ENCODE data around the gene TMEM161B. TPM values are rescaled to one million over a fixed set of nuclear protein-coding genes. Genes with fewer than 3 reads are reported as not detected.

TMEM161B gene
- total and polyA plus RNA-seq, 7 donors, result 5.1 to 10.2 (median 6.6) TPM

DNA sequence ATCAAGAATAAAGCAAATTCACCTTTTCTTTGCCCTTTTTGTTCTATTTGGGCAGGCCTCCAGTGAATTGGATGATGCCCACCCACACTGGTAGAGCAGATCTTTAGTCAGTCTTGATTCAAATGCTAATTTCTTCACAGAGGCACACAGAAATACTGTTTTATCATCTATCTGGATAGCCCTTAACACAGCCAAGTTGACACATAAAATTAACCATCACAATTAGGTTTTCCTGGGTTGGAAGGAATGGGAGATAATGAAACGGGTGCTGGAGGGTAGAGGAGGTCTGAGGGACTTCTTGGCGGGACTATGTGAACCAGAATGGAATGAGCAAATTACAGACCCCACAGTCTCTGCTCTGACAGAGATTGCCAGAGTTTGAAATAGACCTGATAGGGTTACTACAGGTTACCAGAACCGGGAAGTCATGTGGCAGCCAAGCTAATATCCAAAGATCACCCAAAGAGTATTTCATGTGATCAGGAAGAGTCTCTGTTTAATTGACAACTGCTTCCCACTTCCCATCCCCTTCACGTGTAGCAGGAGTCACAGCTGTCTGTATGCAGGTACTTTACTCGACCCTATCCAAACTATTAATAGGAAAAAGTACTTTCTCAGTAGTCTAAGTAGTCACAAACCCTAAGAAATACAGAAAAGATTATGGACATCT is 20.0 kb upstream of the TMEM161B start:
- no peak for TF ChIP-seq CTCF (IDR thresholded peaks at IDR 0.05)
- DNase-seq (no peak), ATAC-seq (no peak)
- Histone ChIP-seq H3K9me3 (no peaks in the 10 kb centered on the region), H3K27ac (no peak overlapping the region), H3K36me3 (ENCODE audit: insufficient read depth in 1 of 2, low read depth in 1 of 2) (peaks cover 3 to 75% of the 10 kb centered on the region in 2 donors), H3K27me3 (ENCODE audit: insufficient read depth in 3 of 3, low read length in 2 of 3) (no peaks in the 10 kb centered on the region), H3K4me3 (no peak overlapping the region), H3K4me1 (no peaks in the 10 kb centered on the region)
- intact Hi-C loops (cut with DNase I), result no loop called here
- 80 to 85% (median 83%) methylated on average over 5 of the region's 5 CpGs for WGBS, 3 donors

GRCh38 chr5:88287846-88288527 is 19.3 kb upstream of the TMEM161B start:
- Histone ChIP-seq H3K9me3 (no peaks in the 10 kb centered on the region), H3K4me3 (no peak overlapping the region), H3K36me3 (ENCODE audit: insufficient read depth in 1 of 2, low read depth in 1 of 2) (peaks cover 3 to 77% of the 10 kb centered on the region in 2 donors), H3K4me1 (no peaks in the 10 kb centered on the region), H3K27me3 (ENCODE audit: insufficient read depth in 3 of 3, low read length in 2 of 3) (no peaks in the 10 kb centered on the region), H3K27ac (no peak overlapping the region)
- WGBS, 3 donors, result 91 to 95% (median 92%) methylated on average over 4 of the region's 4 CpGs
- intact Hi-C loops (cut with DNase I), result no loop called here
- no peak for TF ChIP-seq CTCF (IDR thresholded peaks at IDR 0.05)
- no peak for DNase-seq
- no peak for ATAC-seq

DNA sequence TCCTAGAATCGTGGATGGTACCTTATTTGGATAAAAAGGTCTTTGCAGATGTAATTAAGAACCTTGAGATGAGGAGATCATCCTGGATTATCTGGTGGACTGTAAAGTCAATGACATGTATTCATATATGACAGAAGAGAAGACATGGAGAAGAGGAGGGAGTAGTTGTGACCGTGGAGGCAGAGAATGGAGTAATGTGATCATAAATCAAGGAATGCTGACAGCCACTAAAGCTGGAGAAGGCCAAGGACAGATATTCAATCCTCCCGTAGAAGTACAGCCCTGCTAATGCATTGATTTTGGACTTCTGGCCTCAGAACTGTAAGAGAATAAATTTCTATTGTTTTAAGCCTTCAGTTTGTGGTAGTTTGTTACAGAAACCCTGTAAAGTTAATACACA is 18.7 kb upstream of the TMEM161B start:
- Histone ChIP-seq H3K4me1 (no peaks in the 10 kb centered on the region), H3K36me3 (ENCODE audit: insufficient read depth in 1 of 2, low read depth in 1 of 2) (peaks cover 7 to 77% of the 10 kb centered on the region in 2 donors), H3K4me3 (no peak overlapping the region), H3K27me3 (ENCODE audit: insufficient read depth in 3 of 3, low read length in 2 of 3) (no peaks in the 10 kb centered on the region), H3K9me3 (no peaks in the 10 kb centered on the region), H3K27ac (no peak overlapping the region)
- DNase-seq (no peak), ATAC-seq (no peak)
- intact Hi-C loops (cut with DNase I), result no loop called here
- WGBS, 3 donors, result 50 to 58% (median 53%) methylated on average over 3 of the region's 3 CpGs
- no peak for TF ChIP-seq CTCF (IDR thresholded peaks at IDR 0.05)

GRCh38 chr5:88283690-88284089 is 15.0 kb upstream of the TMEM161B start:
- Histone ChIP-seq H3K4me1 (no peaks in the 10 kb centered on the region), H3K4me3 (no peak overlapping the region), H3K27me3 (ENCODE audit: insufficient read depth in 3 of 3, low read length in 2 of 3) (no peaks in the 10 kb centered on the region), H3K9me3 (no peaks in the 10 kb centered on the region), H3K36me3 (ENCODE audit: insufficient read depth in 1 of 2, low read depth in 1 of 2) (peaks cover 7 to 53% of the 10 kb centered on the region in 2 donors), H3K27ac (no peak overlapping the region)
- no peak for TF ChIP-seq CTCF (IDR thresholded peaks at IDR 0.05)
- intact Hi-C loops (cut with DNase I), result no loop called here
- DNase-seq (no peak), ATAC-seq (no peak)

Data from psoas muscle (tissue), 8 donors.